Astrocyte (in vitro differentiated cells and primary cell): ENCODE results near the gene WWP2.
"Not testable (repeated sequence)": the region's sequence is repeated elsewhere in the genome, so short reads cannot be mapped to it uniquely, and the experiment has no call there.

Source experiments
- EZH2 ChIP-seq: IDR thresholded peaks from 2 replicates; pipeline ENCODE4 v1.6.1; 2012; ENCODE audit warnings: mild to moderate bottlenecking, low read length, inconsistent platforms; ENCODE audit not compliant: insufficient read depth
- TF ChIP-seq, protein P1 (sequence below): IDR thresholded peaks from 2 replicates; pipeline ENCODE4 v1.5.1; 2011; ENCODE audit warnings: low read depth, mild to moderate bottlenecking, inconsistent platforms, low read length, moderate library complexity; ENCODE audit not compliant: insufficient read depth

DNA sequence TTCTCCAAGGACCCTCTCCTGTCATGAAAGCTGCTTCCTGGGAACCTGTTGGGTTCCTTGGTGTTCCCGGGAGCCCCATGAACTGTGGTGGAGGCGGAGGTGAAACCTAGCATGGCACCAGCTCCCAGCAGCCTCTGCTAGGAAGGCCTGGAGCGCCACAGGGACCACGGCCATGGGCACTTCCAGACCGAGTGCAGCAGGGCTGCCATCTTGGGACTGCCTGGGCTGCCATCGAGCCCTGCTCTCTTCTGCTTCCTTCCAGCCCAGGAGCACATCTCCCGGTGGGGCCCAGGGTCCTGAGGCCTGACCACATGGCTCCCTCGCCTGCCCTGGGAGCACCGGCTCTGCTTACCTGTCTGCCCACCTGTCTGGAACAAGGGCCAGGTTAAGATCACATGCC is 201.2 kb downstream of the WWP2 start:
- TF ChIP-seq, protein P1, sequence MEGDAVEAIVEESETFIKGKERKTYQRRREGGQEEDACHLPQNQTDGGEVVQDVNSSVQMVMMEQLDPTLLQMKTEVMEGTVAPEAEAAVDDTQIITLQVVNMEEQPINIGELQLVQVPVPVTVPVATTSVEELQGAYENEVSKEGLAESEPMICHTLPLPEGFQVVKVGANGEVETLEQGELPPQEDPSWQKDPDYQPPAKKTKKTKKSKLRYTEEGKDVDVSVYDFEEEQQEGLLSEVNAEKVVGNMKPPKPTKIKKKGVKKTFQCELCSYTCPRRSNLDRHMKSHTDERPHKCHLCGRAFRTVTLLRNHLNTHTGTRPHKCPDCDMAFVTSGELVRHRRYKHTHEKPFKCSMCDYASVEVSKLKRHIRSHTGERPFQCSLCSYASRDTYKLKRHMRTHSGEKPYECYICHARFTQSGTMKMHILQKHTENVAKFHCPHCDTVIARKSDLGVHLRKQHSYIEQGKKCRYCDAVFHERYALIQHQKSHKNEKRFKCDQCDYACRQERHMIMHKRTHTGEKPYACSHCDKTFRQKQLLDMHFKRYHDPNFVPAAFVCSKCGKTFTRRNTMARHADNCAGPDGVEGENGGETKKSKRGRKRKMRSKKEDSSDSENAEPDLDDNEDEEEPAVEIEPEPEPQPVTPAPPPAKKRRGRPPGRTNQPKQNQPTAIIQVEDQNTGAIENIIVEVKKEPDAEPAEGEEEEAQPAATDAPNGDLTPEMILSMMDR = not testable (repeated sequence)
- not testable (repeated sequence) for TF ChIP-seq EZH2
